NCI-H2107 (cell line): ENCODE data around the gene ABCB9.
A peak's percentile ranks its signal among the peaks of the same experiment; 100 is the strongest.
"Not testable (repeated sequence)": the region's sequence is repeated elsewhere in the genome, so short reads cannot be mapped to it uniquely, and the experiment has no call there.

Experiments
- DNase-seq: peaks from one replicate; lab custom pipeline; 2025; lab: John Stamatoyannopoulos, UW

The ABCB9 gene

DNA sequence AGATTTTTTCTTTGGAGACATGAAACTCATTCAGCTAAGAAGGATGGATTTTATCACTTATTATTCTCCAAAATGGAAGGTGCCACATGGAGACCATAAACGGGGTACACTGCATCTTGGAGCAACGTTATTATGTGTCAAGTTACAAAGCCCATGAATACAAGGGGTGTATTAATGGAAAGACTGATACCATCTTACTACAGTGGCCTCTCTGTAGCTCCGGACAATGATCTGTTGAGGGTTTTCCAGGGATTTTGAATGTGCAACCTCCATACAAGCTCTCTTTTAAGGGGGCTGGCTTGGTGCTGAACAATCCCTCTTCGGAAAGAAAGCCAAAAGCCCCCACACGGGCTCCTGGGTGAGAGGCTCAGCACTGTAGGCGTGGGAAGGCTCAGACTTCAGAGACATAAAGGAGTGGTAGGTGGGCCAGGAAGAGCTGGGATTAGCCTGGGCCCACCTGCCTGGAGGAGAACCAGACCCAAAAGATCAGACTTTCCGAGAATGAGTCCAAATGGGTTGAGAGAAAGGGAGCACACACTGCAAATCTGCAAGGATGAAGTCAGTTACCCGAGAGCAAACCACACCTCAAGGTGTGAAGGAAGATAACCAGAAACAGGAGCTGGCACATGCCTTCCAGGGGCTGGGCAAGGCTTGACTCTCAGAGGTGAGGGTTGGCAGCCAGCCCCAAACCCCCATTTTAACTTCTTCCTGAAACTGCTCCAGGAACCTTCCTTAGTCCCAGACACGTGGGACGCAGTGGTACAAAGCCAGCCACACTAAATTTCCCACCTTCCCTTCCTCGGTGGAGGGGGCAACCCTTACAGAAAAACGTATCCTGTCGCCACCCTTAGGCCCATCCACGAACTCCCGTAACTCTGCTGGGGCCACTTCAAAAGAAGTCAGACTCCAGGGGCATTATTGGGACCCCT lies 71.8 kb downstream of the ABCB9 start:
- no peak for DNase-seq

DNA sequence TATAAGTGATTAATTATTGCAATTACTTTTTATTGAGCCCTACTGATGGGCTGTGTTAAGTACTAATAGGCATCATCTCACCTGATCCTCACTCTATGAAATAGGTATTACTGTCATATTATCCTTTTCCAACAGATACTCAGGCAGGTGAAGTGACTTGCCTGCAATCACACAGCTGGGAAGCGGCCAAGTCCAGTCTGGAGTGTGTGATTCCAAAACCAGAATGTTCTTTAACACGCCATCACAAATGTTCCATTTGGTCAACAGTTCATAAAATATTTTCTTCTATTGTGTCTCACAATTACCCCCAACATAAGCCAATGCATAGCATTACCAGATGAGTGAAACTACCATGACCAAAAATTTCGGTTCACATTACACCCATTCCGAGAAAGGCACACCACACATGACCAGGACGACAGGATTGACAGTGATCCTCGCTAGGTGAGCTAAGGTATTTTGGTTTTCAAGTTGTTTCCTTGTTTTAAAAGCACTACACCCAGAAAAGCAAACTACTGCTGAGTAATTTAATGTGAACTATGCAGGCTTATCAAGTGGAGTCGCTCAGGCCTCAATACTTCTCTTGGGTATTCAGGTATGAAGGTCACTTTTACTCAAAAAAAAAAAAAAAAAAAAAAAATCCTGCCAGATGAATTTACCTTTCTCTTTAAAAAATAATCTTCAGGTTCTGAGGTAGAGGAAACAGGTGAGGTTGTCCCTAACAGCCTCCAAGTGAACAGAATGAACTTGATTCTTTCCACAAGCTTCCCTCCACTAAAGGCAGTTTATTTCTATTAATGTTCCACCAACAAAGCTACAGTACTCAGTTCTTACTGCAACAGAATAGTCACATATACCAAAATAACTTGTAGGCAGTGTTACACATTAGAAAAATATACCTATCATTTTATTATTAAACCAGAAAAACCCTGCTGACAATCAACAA lies 72.8 kb downstream of the ABCB9 start:
- no peak for DNase-seq

- DNase-seq = not testable (repeated sequence)
These were observed 73.5 kb downstream of the ABCB9 start for GRCh38 chr12:122892724-122893123.

GRCh38 chr12:122891661-122892525 lies 74.4 kb downstream of the ABCB9 start:
- no peak for DNase-seq

DNA sequence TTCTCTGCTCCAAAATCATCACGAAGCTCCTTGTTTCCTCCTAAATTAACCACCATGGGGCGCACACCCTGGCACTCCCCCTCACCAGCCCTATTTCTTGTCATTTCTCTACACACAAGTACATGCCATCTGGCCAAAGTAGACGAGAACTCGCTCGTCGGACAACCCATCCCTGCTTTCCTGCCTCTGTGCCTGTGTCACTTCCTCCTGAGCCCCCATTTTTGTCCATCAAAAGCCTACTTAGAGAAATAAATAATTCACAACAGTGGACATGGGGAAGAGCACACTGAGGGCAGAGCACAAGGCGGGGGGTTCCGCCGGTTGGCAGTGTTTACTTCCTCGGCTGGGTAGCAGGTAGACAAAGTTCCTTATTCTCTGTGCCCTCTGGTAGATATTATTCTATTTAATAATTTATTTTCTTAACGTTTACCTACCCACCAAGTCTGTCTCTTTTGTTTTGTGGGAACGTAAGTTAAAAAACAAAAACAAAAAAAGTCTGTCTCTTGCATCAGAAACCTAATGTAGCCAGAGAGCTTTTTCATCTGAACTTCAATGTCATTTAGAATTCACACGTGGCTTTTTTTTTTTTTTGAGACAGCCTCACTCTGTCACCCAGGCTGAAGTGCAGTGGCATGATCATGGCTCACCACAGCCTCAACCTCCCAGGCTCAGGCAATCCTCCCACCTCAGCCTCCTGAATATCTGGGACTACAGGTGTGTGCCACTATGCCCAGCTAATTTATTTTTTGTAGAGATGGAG lies 76.3 kb downstream of the ABCB9 start:
- DNase-seq = no peak

- DNase-seq = peak; percentile 35
These were observed 78.0 kb downstream of the ABCB9 start for GRCh38 chr12:122888232-122888752.

DNA sequence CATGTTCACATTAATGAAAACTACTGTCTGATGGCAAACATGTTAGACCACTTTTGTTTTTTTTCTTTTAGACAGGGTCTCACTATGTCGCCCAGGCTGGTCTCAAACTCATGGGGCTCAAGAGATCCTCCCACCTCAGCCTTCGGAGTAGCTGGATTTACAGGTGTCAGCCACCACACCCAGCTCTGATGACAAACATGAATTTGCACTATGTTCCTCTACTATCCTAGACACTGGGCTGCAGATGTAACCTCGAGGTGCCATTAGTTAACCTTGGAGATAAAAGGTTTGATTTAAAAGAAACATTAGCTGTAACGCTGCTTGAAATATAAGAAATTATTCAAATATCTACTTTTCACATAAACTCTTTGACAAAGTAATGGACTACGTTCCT lies 78.4 kb downstream of the ABCB9 start:
- DNase-seq = no peak

DNA sequence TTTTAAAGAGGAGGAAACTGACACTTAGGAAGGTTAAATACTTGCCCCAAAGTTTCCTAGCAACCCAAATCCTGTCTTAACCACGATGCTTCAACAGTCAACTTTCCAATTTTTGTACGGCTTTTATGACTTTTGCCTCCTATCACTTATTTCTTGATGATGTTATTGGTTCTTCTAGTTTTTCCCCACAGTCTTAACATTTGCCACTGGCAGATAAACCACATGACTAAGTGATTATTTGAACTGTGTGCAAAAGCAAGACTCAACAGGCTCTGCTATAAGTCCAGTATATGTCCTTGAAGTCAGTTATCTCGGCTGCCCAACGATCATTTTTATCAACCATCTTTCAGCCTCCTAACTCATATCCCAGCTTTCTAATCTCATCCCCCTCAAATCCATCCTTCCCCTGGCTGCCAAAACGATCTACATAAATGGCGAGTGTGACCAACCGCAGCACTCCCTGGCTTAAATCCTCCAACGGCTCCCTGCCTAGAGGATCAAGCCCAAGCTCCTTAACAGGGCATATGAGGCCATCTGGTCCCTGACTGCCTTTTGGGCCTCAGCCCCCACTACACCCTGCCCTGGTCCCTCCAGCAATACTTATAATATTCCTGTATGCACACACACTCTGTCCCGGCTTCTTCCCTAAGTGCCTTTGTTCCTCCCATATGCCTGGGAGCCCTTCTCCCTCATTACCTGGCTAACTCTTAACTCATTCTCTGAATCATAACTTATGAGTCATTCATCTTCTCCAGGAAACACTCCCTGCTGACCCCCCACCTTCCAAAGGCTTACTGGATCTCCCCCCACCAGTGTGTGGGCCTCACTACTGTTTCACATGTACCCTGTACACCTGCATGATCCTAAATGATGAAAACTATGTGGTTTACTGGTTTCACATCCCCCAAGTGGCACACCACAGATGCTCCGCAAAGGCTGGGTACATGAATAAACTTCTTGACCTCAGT lies 79.1 kb downstream of the ABCB9 start:
- no peak for DNase-seq

GRCh38 chr12:122886161-122886560 lies 80.1 kb downstream of the ABCB9 start:
- no peak for DNase-seq

DNA sequence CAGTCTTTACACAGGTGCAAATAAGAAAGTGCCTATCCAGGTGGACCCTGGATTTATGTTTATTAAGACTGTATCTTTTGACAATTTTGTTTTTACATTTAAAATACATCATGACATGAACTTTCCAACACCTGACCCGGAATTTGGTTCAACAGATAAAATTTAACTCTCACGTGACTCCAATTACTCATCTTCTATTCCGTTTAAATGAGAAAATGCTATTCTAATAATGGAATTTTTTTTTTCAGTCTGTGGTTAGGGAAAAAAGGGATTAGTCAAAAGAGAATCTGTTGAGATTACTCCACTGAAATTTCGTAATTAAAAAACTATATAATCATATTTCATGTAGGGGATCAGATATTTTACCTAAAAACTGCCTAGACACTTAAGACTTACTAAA lies 81.4 kb downstream of the ABCB9 start:
- no peak for DNase-seq

DNA sequence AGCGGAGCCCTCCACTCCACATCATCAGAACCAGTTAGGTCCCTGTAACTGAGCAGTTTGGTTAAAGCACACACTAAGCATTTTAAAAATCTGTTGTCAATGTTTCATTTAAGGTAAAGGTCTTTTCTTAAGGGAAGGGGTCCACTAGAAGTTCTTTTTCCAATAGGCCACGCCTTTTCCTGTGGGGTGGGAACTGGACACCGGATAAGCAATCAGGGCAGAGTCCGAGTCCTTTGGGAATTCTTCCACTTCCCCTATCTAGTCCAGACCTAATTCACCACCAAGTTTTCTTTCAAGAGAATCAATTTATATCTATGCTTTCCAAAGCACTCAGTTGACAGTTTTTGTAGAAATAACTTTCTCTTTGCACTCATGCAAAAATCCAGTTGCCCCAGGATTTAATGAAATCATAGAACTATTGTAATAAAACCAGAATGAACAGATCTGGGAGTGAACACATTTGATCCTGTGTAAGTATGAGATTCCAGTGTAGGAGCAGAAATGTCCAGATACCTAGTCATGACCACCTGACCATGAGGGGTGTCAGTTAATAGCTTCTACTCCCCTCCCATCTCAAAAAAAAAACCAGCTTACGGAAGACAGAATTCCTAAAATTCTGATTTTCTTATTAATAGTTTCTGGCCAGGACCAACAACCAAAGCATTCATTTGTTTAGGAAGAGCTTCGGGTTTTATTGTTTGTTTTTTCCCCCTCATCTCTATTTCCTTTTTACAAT lies 82.0 kb downstream of the ABCB9 start:
- no peak for DNase-seq

DNA sequence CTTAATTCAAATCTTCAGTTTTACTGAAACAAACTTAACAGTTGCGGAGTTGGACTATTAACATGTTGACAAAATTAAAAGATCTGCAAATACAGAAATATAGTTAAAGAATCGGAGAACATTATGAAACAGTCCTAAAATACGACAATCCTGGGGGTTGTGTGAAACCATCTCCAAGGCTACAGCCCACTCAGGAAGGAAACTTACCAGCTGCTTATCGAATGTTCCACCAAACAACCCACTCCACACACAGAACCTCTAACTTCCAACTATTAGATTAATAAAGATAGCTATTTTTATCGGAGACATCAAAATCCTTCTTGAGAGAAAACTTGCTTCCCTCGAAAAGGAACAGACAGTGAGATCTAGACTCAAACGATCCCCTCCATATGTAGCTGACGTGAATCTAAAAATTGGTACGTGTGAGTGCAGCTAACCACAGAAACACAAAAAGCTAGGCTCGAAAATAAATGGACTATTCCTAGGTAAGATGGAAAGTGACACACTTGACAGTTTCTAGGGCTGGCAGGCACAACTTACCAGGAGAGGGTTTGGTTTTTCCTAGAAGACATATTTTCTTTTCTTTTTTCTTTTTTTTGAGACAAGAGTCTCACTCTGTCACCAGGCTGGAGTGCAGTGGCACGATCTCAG lies 83.2 kb downstream of the ABCB9 start:
- DNase-seq = no peak

- peak; percentile 13 for DNase-seq
These were observed 85.6 kb downstream of the ABCB9 start for GRCh38 chr12:122880668-122881067.

DNA sequence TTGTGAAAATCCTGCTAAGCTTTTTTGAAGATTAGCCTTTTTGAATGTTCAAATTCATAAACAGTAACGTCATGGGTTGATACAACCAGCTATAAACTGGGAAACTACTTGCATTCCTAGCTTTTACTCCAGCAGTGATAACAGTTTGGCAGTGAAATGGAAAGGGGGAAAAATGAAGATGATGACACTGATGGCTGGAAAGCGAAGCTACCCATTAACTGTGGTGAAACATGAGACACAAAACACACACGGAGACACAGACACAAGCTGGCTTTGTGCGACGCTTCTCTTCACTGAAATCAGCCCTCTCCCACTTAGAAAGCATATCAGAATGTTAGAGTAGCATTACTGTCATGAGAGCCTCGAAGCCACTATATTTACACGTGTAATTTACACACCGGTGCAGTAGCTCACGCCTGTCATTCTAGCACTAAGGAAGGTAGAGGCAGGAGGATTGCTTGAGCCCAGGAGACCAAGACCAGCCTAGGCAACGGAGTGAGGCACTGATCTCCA lies 86.1 kb downstream of the ABCB9 start:
- no peak for DNase-seq
